ENCODE results near the gene TMEM132C. TPM values are rescaled to one million over a fixed set of nuclear protein-coding genes. Genes with fewer than 3 reads are reported as not detected.

Gene TMEM132C
- total and polyA plus RNA-seq, 2 of the 8 experiments (the other 6 are each of a cell fraction or from before 2014, with no cell fraction given) = 0.23 to 0.76 TPM

DNA sequence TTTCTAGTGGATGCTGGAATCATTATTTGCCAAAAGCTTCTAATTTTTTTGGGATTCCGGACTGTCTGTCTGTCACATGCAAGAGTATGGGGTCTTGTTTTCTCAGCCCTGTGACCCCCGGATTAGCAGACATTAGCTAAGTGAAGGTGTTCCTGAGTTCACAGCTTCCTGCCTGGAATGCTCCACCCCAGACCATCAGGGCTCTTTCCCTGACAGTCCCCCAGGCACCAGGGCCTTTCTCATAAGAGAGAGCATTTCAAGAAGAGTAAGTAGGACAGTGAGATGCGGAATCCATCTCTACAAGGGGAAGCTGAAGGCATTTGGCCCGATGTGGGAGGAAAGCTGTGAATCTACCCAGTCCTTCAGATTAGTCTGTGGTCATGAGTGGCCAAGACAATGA lies 427.5 kb downstream of the TMEM132C start:
- H2BK5ac ChIP-seq (ENCODE audit: low read depth, low read length) = no peak overlapping the region
- no peak overlapping the region for H3K18ac ChIP-seq (ENCODE audit: extremely low read depth, low read length)
- no peak overlapping the region for H3K56ac ChIP-seq (replicated peaks; ENCODE audit: insufficient read length, low read depth, low read length)
- no peak overlapping the region for H3K27ac ChIP-seq (ENCODE audit: low read depth, low read length)
- H3K79me1 ChIP-seq (ENCODE audit: low read depth, low read length) = no peaks in the 10 kb centered on the region
- H3K23ac ChIP-seq (ENCODE audit: insufficient read length) = no peak overlapping the region
- WGBS, 2 experiments (ENCODE audit: extremely low coverage in 1 of 2, insufficient coverage in 1 of 2, insufficient read length in 1 of 2, insufficient replicate concordance in 2 of 2, low coverage in 1 of 2, low lambda C conversion rate in 2 of 2, missing lambda C conversion rate in 1 of 2) = 91% methylated on average over 4 of the region's 4 CpGs; no CpG with 5 or more reads in 1 of the 2 experiments
- no peak overlapping the region for H3K4ac ChIP-seq (replicated peaks; ENCODE audit: insufficient read length, low read depth, low read length)
- CTCF ChIA-PET (ENCODE audit: partially characterized antibody) = interaction anchor here (0.8 to 2.1 kb wide), 5 partner anchors 9 to 60 kb away, joined by 3 to 6 read pairs (median 4); no protein-coding TSS in a partner anchor
- no peak overlapping the region for H3K14ac ChIP-seq (ENCODE audit: insufficient read length)
- H3K79me2 ChIP-seq (ENCODE audit: control insufficient read depth in 1 of 2, insufficient read depth in 2 of 2, low read length in 2 of 2) = no peaks in the 10 kb centered on the region
- H2AK5ac ChIP-seq (ENCODE audit: low read depth, low read length) = no peak overlapping the region
- no peak for DNase-seq (ENCODE audit: low read depth in 1 of 2, low spot score in 2 of 2)
- no peak overlapping the region for H2BK15ac ChIP-seq (ENCODE audit: low read length)
- H2BK120ac ChIP-seq (replicated peaks; ENCODE audit: low read depth, low read length) = no peak overlapping the region
- H3K9me3 ChIP-seq (ENCODE audit: insufficient read depth in 2 of 2, low read depth in 1 of 2, low read length in 1 of 2) = no peaks in the 10 kb centered on the region; a peak in 1 of 4 replicates
- H3K4me2 ChIP-seq (ENCODE audit: insufficient read depth in 1 of 2, low read depth in 2 of 2, low read length in 2 of 2) = no peak overlapping the region
- H4K20me1 ChIP-seq (replicated peaks in 1 of 2; ENCODE audit: control insufficient read depth in 1 of 2, insufficient read depth in 2 of 2, low read length in 2 of 2) = peaks cover 0 to 2% of the 10 kb centered on the region in 2 experiments
- H3K9ac ChIP-seq (replicated peaks in 1 of 4; ENCODE audit: extremely low read depth in 1 of 4, low read depth in 3 of 4, low read length in 3 of 4) = no peak overlapping the region
- no peak overlapping the region for H4K8ac ChIP-seq (ENCODE audit: extremely low read depth, insufficient read depth, low read length)
- no peak for FAIRE-seq
- TF ChIP-seq POLR2A (IDR thresholded peaks at IDR 0.05; ENCODE audit: control extremely low read depth in 1 of 2, low read depth in 2 of 2, low read length in 2 of 2) (no peak), SP1 (IDR thresholded peaks at IDR 0.05; ENCODE audit: low read depth, low read length) (no peak), GABPA (IDR thresholded peaks at IDR 0.05; ENCODE audit: borderline replicate concordance, insufficient read depth, low read length) (no peak), POLR2AphosphoS5 (IDR thresholded peaks at IDR 0.05; ENCODE audit: low read depth, low read length) (no peak), KDM1A (IDR thresholded peaks at IDR 0.05; ENCODE audit: borderline replicate concordance, low read length) (no peak), RFX5 (IDR thresholded peaks at IDR 0.05; ENCODE audit: borderline replicate concordance, low read depth, low read length) (no peak), SUZ12 (IDR thresholded peaks at IDR 0.05; ENCODE audit: low read length) (no peak), CHD2 (IDR thresholded peaks at IDR 0.05; ENCODE audit: low read length) (no peak), SP4 (IDR thresholded peaks at IDR 0.05; ENCODE audit: low read length) (no peak), EZH2 (IDR thresholded peaks at IDR 0.05; ENCODE audit: low read depth, low read length, severe bottlenecking) (no peak)
- TF ChIP-seq, protein P1, sequence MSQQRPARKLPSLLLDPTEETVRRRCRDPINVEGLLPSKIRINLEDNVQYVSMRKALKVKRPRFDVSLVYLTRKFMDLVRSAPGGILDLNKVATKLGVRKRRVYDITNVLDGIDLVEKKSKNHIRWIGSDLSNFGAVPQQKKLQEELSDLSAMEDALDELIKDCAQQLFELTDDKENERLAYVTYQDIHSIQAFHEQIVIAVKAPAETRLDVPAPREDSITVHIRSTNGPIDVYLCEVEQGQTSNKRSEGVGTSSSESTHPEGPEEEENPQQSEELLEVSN (IDR thresholded peaks at IDR 0.05) = no peak
- TF ChIP-seq, protein P2, sequence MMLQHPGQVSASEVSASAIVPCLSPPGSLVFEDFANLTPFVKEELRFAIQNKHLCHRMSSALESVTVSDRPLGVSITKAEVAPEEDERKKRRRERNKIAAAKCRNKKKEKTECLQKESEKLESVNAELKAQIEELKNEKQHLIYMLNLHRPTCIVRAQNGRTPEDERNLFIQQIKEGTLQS (IDR thresholded peaks at IDR 0.05; ENCODE audit: insufficient read depth, low read depth, low read length) = no peak
- no peak overlapping the region for H2AFZ ChIP-seq (ENCODE audit: low read length)
- no peak overlapping the region for H2BK20ac ChIP-seq (ENCODE audit: low read length)
- H3K27me3 ChIP-seq (replicated peaks in 1 of 4; ENCODE audit: control insufficient read depth in 3 of 4, extremely low read depth in 1 of 4, insufficient read depth in 3 of 4, low read length in 3 of 4) = no peaks in the 10 kb centered on the region
- POLR2A ChIA-PET (ENCODE audit: partially characterized antibody) = interaction anchor here (1.0 kb wide), 1 partner anchor 240 kb away, joined by 3 read pairs; no protein-coding TSS in a partner anchor
- H4K5ac ChIP-seq (ENCODE audit: insufficient read length, low read depth, low read length) = no peak overlapping the region
- H3K36me3 ChIP-seq (ENCODE audit: control insufficient read depth in 2 of 4, insufficient read depth in 4 of 4, low read length in 3 of 4) = no peaks in the 10 kb centered on the region
- H2BK12ac ChIP-seq (ENCODE audit: low read depth, low read length) = no peak overlapping the region
- H4K91ac ChIP-seq (replicated peaks; ENCODE audit: insufficient read length, low read length) = no peak overlapping the region
- no peak overlapping the region for H3K4me3 ChIP-seq (ENCODE audit: extremely low read depth in 1 of 4, insufficient read depth in 2 of 4, low read depth in 3 of 4, low read length in 4 of 4)
- H3K4me1 ChIP-seq (replicated peaks in 1 of 4; ENCODE audit: control insufficient read depth in 3 of 4, insufficient read depth in 4 of 4, low read length in 3 of 4) = no peaks in the 10 kb centered on the region
- H3K23me2 ChIP-seq (ENCODE audit: low read depth, low read length) = no peaks in the 10 kb centered on the region; the same call in 1 of the 2 replicates
